Activated B cell treated with CpG ODN at 0.5 μM for 24 hours (primary cell): ENCODE data around the gene SIPA1L3. TPM values are rescaled to one million over a fixed set of nuclear protein-coding genes. Genes with fewer than 3 reads are reported as not detected.

Source experiments
- ATAC-seq: fragments of 200-7000 bp; cut with Tn5 transposase; one replicate; pipeline ENCODE4 v1.10.0; 2021; ENCODE audit warnings: low read depth, mild to moderate bottlenecking, moderate library complexity
- CTCF ChIA-PET: fragments of 350-600 bp; sonication (Branson Sonifier 250); formaldehyde crosslinking; loops from one replicate; lab custom pipeline; 2021; ENCODE audit warnings: antibody characterized with exemption; lab: Charles Lee
- POLR2A ChIA-PET: fragments of 350-600 bp; sonication (Branson Sonifier 250); formaldehyde crosslinking; loops from one replicate; lab custom pipeline; 2021; ENCODE audit warnings: antibody characterized with exemption; lab: Charles Lee
- DNase-seq: peaks from one replicate; pipeline ENCODE4 v3.0.0; 2022
- H3K27ac Mint-ChIP-seq: one replicate; pipeline ENCODE4 v1.8.0; 2020; ENCODE audit warnings: mixed read lengths
- H3K27me3 Mint-ChIP-seq: one replicate; pipeline ENCODE4 v1.8.0; 2021; ENCODE audit warnings: mixed read lengths
- H3K36me3 Mint-ChIP-seq: one replicate; pipeline ENCODE4 v1.8.0; 2021; ENCODE audit warnings: low read depth, mixed read lengths
- H3K4me1 Mint-ChIP-seq: one replicate; pipeline ENCODE4 v1.8.0; 2021; ENCODE audit warnings: mixed read lengths
- H3K4me3 Mint-ChIP-seq: one replicate; pipeline ENCODE4 v1.8.0; 2020; ENCODE audit warnings: mild to moderate bottlenecking, mixed read lengths
- H3K9me3 Mint-ChIP-seq: one replicate; pipeline ENCODE4 v1.8.0; 2020; ENCODE audit warnings: mixed read lengths
- intact Hi-C: fragments of 100-400 bp; cut with micrococcal nuclease; formaldehyde crosslinking; loops from one replicate; pipeline ENCODE4 v1.15.1; 2024
- total RNA-seq: library from RNA; stranded (reverse); gene quantifications from 2 replicates; pipeline ENCODE4 v1.2.3, GENCODE V29; 2022
- TF ChIP-seq, protein P1 (sequence below): fragments of 200-600 bp; IDR thresholded peaks from one replicate; pipeline ENCODE4 v1.8.0; 2022; ENCODE audit warnings: antibody characterized with exemption, mild to moderate bottlenecking

Gene SIPA1L3
- total RNA-seq, 1 donor from 2014 or later = 145 TPM

DNA sequence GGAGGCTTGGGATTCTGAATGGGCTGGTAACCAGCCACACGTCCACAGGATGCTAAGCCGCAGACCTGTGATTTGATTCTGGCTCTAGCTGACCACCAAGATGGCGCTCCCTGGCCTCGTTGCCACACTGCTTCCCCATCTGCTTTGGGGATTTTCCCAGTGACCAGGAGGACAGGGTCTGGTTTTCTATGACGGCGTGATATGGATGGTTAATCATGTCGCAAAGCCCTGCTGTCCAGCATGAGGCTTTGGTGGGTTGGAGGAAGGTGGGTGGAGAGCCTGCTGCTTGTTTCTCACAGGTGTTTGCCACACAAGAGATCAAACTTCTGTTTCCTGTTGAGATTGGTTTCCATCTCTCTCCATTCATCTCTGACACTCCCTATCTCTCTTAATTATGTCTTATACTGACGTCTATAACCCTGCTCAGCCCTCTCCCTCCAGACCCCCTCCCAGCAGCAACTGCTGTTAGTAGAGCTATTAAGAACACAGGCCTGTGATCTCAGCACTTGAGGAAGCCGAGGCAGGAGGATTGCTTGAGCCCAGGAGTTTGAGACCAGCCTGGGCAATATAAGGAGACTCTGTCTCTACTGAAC, 102.7 kb downstream of the SIPA1L3 start:
- Mint-ChIP-seq H3K36me3 (peaks cover 47% of the 10 kb centered on the region), H3K9me3 (no peaks in the 10 kb centered on the region), H3K4me3 (peak overlapping the region; percentile 52), H3K27me3 (no peaks in the 10 kb centered on the region), H3K4me1 (peaks cover 70% of the 10 kb centered on the region), H3K27ac (peak overlapping the region; percentile 84)
- DNase-seq (no peak), ATAC-seq (peak; percentile 14)
- TF ChIP-seq, protein P1, sequence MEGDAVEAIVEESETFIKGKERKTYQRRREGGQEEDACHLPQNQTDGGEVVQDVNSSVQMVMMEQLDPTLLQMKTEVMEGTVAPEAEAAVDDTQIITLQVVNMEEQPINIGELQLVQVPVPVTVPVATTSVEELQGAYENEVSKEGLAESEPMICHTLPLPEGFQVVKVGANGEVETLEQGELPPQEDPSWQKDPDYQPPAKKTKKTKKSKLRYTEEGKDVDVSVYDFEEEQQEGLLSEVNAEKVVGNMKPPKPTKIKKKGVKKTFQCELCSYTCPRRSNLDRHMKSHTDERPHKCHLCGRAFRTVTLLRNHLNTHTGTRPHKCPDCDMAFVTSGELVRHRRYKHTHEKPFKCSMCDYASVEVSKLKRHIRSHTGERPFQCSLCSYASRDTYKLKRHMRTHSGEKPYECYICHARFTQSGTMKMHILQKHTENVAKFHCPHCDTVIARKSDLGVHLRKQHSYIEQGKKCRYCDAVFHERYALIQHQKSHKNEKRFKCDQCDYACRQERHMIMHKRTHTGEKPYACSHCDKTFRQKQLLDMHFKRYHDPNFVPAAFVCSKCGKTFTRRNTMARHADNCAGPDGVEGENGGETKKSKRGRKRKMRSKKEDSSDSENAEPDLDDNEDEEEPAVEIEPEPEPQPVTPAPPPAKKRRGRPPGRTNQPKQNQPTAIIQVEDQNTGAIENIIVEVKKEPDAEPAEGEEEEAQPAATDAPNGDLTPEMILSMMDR = no peak
- CTCF ChIA-PET = interaction anchor here (1.2 kb wide), 2 partner anchors 78 to 107 kb away, joined by 3 to 4 read pairs; no protein-coding TSS in a partner anchor
- POLR2A ChIA-PET = interaction anchor here (0.6 to 2.3 kb wide), 6 partner anchors 11 to 107 kb away, joined by 4 to 13 read pairs (median 6); partner anchors contain the start of genes SIPA1L3 and WDR87
- intact Hi-C loops = no loop called here

DNA sequence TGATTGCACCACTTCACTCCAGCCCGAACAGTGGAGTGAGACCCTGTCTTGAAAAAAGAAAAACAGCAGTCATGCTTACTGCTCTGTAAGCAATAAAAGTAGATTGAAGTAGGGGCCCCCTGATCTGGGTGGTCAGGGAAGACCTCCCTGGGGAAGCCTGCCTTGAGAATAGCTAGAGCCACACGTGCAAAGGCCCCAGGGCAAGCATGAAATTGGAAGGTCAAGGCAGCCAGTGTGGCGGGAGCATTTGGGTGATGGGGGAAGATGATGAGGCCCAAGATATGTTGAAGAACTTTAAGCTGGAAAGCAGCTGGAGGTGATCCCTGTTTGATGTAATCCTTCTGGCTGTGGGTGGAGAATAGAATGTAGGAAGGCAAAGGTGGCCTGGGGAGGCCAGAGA, 104.4 kb downstream of the SIPA1L3 start:
- TF ChIP-seq, protein P1 = no peak
- ChIA-PET POLR2A (interaction anchor here (0.5 to 1.3 kb wide), 3 partner anchors 10 to 27 kb away, joined by 3 to 4 read pairs (median 4); no protein-coding TSS in a partner anchor), CTCF (no interaction called here)
- H3K27ac Mint-ChIP-seq = peak overlapping the region; percentile 83
- H3K27me3 Mint-ChIP-seq = no peaks in the 10 kb centered on the region
- no peaks in the 10 kb centered on the region for H3K9me3 Mint-ChIP-seq
- no peak overlapping the region for H3K4me3 Mint-ChIP-seq
- peaks cover 81% of the 10 kb centered on the region for H3K4me1 Mint-ChIP-seq
- peaks cover 55% of the 10 kb centered on the region for H3K36me3 Mint-ChIP-seq
- intact Hi-C loops = no loop called here
- no peak for ATAC-seq
- no peak for DNase-seq

DNA sequence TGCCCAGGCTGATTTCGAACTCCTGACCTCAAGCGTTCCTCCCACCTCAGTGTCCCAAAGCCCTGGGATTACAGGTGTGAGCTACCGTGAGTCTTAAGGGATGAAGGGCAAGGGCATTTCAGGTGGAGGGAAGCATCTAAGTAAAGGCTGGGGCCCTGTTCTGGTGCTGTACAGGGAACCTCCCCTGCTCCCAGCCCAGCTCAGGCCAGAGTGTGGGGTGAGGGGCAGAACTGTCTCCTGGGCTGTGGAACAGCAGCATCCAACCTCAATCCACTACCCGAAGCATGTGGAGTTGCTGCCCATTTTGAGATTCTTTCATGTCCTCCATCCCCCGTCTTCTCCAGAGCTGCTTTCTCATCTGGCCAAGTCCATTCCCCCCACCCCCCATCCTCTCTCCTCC, 105.3 kb downstream of the SIPA1L3 start:
- intact Hi-C loops = no loop called here
- Mint-ChIP-seq H3K27me3 (no peaks in the 10 kb centered on the region), H3K27ac (peak overlapping the region; percentile 83), H3K4me3 (no peak overlapping the region), H3K9me3 (no peaks in the 10 kb centered on the region), H3K36me3 (peaks cover 53% of the 10 kb centered on the region), H3K4me1 (peaks cover 87% of the 10 kb centered on the region)
- TF ChIP-seq, protein P1 = no peak
- ATAC-seq = no peak
- ChIA-PET CTCF (no interaction called here), POLR2A (interaction anchor here (0.6 to 1.7 kb wide), 5 partner anchors 9 to 110 kb away, joined by 3 to 9 read pairs (median 4); no protein-coding TSS in a partner anchor)
- DNase-seq = no peak

DNA sequence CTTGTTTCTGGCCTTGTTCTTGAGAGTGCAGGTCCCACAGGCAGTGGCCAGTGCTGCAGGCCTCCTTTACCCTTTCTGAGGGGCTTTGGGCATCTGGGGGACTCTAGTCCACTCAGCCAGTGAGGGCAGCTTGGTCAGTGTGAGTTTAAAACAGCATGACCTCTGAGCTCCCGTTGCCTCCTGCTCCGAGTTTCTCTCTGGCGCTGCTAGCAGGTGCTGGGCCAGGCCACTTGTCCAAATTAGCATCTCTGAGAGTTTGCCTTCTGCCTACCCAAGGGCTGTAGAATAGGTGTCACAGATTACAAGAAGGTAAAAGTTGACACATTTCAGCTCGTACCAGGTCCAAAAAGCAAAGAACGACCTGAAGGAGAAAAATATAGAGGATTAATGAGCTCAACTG, 105.9 kb downstream of the SIPA1L3 start:
- H3K36me3 Mint-ChIP-seq = peaks cover 53% of the 10 kb centered on the region
- H3K4me1 Mint-ChIP-seq = peaks cover 86% of the 10 kb centered on the region
- no peaks in the 10 kb centered on the region for H3K27me3 Mint-ChIP-seq
- no peak overlapping the region for H3K4me3 Mint-ChIP-seq
- intact Hi-C loops = no loop called here
- peak overlapping the region; percentile 63 for H3K27ac Mint-ChIP-seq
- no peaks in the 10 kb centered on the region for H3K9me3 Mint-ChIP-seq
- CTCF ChIA-PET = no interaction called here
- POLR2A ChIA-PET = interaction anchor here (0.5 to 1.7 kb wide), 5 partner anchors 9 to 110 kb away, joined by 3 to 9 read pairs (median 4); no protein-coding TSS in a partner anchor
- DNase-seq (no peak), ATAC-seq (no peak)
- TF ChIP-seq, protein P1 = no peak

DNA sequence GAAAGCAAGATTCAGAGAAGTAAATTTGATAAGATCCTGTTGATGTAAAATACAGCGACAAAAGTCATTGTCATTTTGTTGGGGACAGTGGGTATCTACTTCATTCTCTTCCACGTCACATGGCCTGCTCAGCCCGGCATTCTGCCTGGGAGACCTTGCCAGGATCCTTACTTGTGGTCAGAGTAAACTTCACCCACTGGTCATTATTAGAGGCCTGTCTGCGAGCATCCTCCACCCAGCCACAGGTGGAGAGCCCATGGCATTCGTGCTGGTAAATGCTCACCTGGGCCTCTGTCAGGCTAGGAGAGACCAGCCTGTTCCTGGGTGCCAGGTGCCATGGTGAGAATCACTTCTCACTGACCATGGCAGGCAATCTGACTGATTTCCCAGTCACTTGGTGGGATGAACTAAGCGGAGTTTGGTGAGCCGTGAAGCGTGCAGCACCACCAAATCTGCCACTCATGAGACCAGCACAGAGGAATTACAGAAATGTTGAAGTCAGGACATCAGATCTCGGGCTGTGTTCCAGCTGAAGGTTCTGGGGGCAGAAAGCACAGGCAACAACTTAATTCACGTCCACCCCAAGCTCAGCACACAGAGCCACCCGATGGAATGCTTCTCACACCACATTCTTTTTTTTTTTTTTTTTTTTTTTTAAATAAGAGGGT, 107.0 kb downstream of the SIPA1L3 start:
- Mint-ChIP-seq H3K36me3 (peaks cover 60% of the 10 kb centered on the region), H3K4me3 (no peak overlapping the region), H3K27ac (peak overlapping the region; percentile 67), H3K27me3 (no peaks in the 10 kb centered on the region), H3K4me1 (peaks cover 85% of the 10 kb centered on the region), H3K9me3 (no peaks in the 10 kb centered on the region)
- DNase-seq (no peak), ATAC-seq (no peak)
- CTCF ChIA-PET = no interaction called here
- TF ChIP-seq, protein P1 = no peak
- POLR2A ChIA-PET = interaction anchor here (0.6 to 0.8 kb wide), 4 partner anchors 14 to 1664 kb away, joined by 3 to 5 read pairs (median 4); no protein-coding TSS in a partner anchor
- intact Hi-C loops = no loop called here
